ENCODE measurements around the gene HS3ST6.
"Not testable (repeated sequence)": the region's sequence is repeated elsewhere in the genome, so short reads cannot be mapped to it uniquely, and the experiment has no call there.

The HS3ST6 gene

DNA sequence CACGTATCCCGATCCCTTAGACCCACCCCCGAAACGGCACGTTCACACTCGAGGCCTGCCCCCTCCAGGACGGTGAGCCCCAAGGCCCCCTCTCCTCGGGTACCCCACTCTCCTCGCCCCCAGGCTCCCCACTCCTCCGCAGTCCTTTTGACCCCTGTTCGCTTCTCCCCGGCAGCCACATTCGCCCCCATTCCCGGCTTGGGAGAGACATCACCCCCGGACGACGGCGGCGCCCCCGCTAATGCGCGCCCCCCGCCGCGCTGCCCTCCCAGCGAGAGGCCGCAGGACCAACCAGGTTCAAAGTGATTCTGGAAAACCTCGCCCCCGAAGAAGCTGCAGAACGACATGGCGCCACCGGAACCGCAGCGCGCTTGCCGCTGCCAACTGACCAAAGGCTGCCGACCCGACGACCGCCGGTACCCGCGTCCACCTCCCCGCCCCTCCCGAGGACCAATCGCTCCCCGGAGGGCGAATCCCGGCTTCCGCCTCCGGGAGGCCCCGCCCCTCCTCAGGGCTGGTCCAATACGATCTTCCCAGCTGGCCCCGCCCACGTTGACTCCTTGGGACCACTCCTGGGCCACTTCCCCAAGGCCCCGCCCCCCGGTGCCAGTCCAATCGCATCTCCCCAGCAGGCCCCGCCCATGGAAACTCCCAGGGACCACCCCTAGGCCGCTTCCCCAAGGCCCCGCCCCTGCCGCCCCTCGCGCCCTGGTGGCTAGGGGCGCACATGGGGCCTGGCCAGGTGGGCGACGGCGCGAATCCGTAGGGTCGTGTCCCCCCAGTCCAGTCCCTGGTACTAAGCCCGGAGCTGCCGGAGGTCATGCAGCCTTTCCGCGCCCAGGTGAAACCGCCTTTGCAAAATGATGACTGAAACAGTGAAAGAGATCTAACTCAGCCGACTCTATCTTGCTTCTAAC lies 24.9 kb upstream of the HS3ST6 start, which contains the start of gene MSRB1:
Gene MSRB1, minus strand, starts transcription at position 390 of the 917 bp plus-strand sequence. Its CDS starts 43 bp downstream, at position 347.
- H3K4me1 Mint-ChIP-seq = peaks cover 11% of the 10 kb centered on the region
- H3K9me3 Mint-ChIP-seq = no peaks in the 10 kb centered on the region
- H3K27me3 Mint-ChIP-seq = no peaks in the 10 kb centered on the region
- DNase-seq (ENCODE audit: low spot score in 2 of 2) (peak; percentile 96 to 97), ATAC-seq (replicated peaks; ENCODE audit: extremely low read depth, poor library complexity, severe bottlenecking) (peak; percentile 99)
- H3K27ac Mint-ChIP-seq (ENCODE audit: low read depth) = peak within 1 kb of the TSS; percentile 59
- H3K36me3 Mint-ChIP-seq (ENCODE audit: insufficient read depth) = peaks cover 6% of the 10 kb centered on the region
- H3K4me3 Mint-ChIP-seq = peak within 1 kb of the TSS; percentile 91

DNA sequence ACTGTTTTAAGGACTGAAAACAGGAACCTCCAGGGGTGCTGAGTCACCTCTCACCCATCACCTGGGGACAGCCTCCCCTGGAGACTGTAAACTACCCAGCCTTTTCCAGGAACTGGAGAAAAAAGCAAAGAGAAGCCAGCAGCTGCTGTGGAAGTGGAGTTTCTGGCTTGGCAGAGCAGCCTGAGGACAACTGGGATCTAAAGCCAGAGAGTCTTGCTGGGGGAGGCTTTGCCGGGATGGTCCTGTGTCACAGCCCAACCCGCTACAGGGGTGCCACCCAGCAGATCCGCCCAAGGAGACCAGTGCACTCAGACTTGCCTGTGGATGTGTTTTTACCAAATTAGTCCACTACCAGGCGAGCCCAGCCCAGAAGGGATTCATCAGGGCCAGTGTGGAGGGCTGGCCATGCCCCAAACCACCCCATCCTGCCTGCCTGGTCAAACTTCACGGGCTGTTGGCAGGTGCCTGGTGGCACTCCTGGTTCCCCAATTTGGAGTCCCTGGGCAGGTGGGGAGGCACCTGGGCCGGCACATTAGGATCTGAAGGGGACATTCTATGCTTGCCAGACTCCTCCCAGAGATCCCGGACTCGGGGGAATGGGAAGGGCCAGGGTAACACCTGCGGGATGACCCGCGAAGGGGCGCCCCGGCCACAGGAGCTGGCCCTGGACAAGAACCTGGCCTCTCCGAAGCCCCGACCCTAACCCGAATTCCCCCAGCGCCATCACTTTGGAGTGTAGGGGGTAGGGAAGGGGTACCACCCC lies 24.0 kb upstream of the HS3ST6 start:
- Mint-ChIP-seq H3K27ac (ENCODE audit: low read depth) (no peak overlapping the region), H3K4me1 (peaks cover 11% of the 10 kb centered on the region), H3K36me3 (ENCODE audit: insufficient read depth) (peaks cover 8% of the 10 kb centered on the region), H3K27me3 (no peaks in the 10 kb centered on the region), H3K4me3 (peak overlapping the region; percentile 91), H3K9me3 (no peaks in the 10 kb centered on the region)
- no peak for ATAC-seq (replicated peaks; ENCODE audit: extremely low read depth, poor library complexity, severe bottlenecking)
- DNase-seq (ENCODE audit: low spot score in 2 of 2) = no peak

DNA sequence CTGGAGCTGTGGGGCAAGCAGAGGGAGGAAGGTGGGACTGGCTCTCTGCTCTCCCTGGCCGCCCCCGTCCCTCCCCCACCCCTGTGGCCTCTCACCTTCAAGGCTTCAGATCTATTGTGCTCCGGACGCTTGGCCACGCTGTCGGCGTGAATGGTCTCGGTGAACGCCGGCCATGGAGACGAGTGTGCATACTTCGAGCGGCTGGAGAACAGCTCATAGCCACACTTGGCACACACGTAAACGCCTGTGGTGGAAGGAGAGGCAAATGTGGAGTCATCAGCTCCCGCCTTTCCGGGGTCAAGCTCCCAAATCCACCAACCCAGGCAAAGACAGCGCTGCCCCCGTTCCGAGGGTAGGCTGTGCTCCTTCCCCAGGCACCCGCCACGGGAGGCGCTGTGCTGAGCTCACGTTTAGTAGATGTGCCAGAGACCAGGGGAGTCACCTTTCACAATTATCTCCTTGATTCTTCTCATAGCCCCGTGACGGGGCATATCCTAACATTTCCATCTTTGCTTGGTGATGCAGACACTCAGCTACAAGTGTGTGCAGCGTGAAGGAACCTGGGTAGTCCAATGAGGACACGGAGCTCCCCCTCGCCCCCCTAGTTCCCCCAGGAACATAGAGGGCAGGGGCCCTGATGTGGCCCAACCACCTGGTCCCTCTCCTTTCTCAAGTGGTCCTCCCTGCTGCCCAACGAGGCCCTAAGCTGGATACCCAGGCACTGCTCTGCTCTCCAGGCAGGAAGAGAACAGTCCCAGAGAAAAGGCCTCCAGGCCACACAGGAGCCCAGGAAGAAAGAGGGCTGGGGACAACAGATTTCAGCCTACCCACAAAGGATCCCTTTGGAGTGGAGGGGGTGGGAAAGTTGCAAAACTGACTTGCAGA lies 23.2 kb upstream of the HS3ST6 start:
- H3K4me3 Mint-ChIP-seq = peak overlapping the region; percentile 91
- DNase-seq (ENCODE audit: low spot score in 2 of 2) (no peak), ATAC-seq (replicated peaks; ENCODE audit: extremely low read depth, poor library complexity, severe bottlenecking) (no peak)
- H3K36me3 Mint-ChIP-seq (ENCODE audit: insufficient read depth) = peaks cover 8% of the 10 kb centered on the region
- no peaks in the 10 kb centered on the region for H3K9me3 Mint-ChIP-seq
- H3K27ac Mint-ChIP-seq (ENCODE audit: low read depth) = no peak overlapping the region
- H3K4me1 Mint-ChIP-seq = peaks cover 11% of the 10 kb centered on the region
- no peaks in the 10 kb centered on the region for H3K27me3 Mint-ChIP-seq

DNA sequence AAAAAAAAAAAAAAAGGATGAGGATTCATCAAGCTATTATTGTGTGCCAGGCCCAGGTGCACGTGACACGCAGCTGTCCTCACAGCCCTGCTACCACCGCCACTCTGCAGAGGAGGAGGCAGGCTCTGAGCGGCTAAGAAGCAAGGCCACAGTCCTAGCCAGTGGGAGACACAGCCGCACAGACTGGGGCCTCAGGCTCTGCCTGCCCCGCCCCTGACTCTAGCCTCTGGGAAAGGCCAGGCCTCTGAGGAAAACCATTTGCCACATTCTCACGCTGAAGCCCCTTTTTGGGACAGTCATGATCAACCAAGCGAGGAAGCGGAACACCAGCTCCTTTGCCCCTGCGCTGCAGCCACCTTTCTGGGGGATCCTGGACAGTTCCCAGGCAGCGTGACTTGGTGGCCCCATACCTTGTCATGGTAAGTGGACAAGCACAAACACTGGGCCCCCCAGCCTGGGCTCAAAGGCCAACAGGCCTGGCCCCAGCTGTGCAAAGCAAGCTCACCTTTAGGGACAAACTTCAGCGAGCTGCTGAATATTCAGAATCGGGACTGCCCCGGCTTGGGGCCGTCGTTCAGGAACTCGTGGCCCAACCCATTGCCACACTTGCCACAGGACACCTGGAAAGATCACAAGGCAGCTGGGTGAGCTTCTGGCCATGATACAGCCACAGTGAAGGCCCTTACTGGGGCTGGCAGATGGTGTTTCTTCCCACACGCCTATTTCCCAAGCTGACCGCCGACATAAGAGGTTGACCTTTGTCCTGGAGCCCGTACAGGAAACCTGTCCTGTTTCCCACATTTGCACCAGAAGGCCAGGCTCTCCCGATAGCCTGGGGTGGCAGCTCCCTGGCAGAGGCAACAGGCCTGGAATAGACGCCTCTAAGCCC lies 22.3 kb upstream of the HS3ST6 start:
- Mint-ChIP-seq H3K9me3 (no peaks in the 10 kb centered on the region), H3K27ac (ENCODE audit: low read depth) (no peak overlapping the region), H3K4me3 (no peak overlapping the region)

DNA sequence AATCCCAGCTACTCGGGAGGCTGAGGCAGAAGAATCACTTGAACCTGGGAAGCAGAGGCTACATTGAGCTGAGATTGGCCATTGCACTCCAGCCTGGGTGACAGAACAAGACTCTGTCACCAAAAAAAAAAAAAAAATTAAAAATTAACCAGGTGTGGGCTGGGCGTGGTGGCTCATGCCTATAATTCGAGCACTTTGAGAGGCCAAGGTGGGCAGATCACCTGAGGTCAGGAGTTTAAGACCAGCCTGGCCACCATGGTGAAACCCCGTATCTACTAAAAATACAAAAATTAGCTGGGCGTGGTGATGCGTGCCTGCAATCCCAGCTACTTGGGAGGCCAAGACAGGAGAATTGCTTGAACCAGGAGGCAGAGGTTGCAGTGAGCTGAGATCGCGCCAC lies 21.6 kb upstream of the HS3ST6 start:
- not testable (repeated sequence) for ATAC-seq (replicated peaks; ENCODE audit: extremely low read depth, poor library complexity, severe bottlenecking); DNase-seq (ENCODE audit: low spot score in 2 of 2); H3K27ac Mint-ChIP-seq (ENCODE audit: low read depth); H3K36me3 Mint-ChIP-seq (ENCODE audit: insufficient read depth); H3K9me3 Mint-ChIP-seq; H3K4me3 Mint-ChIP-seq; H3K27me3 Mint-ChIP-seq
- H3K4me1 Mint-ChIP-seq = peaks cover 11% of the 10 kb centered on the region

More for the DNA sequence above, 22.3 kb upstream of the HS3ST6 start:
- peaks cover 11% of the 10 kb centered on the region for H3K4me1 Mint-ChIP-seq
- DNase-seq (ENCODE audit: low spot score in 2 of 2) = no peak
- no peak for ATAC-seq (replicated peaks; ENCODE audit: extremely low read depth, poor library complexity, severe bottlenecking)
- no peaks in the 10 kb centered on the region for H3K27me3 Mint-ChIP-seq
- H3K36me3 Mint-ChIP-seq (ENCODE audit: insufficient read depth) = peaks cover 8% of the 10 kb centered on the region

DNA sequence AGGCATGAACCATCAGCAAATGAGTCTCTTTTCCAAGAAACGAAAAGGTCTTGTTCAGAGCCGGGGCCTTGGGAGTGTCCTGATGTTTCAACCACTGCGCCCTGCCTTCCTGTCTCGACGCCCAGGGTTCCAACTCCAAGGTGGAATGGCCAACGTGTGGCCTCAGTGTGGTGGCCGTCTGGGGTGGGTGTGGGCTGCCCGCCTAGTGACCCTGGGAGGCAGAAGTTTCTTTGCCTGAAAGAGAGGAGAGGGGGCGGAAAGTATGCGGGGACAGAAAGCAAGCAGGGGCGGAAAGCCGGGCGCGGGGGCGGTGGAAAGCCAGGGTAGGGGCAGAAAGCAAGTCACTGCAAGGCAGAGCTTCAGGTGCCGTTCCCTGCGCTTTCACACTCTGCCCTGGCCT lies 20.7 kb upstream of the HS3ST6 start:
- Mint-ChIP-seq H3K4me1 (peaks cover 11% of the 10 kb centered on the region), H3K4me3 (no peak overlapping the region), H3K36me3 (ENCODE audit: insufficient read depth) (peaks cover 8% of the 10 kb centered on the region), H3K27ac (ENCODE audit: low read depth) (no peak overlapping the region), H3K9me3 (no peaks in the 10 kb centered on the region), H3K27me3 (no peaks in the 10 kb centered on the region)
- no peak for DNase-seq (ENCODE audit: low spot score in 2 of 2)
- ATAC-seq (replicated peaks; ENCODE audit: extremely low read depth, poor library complexity, severe bottlenecking) = no peak

DNA sequence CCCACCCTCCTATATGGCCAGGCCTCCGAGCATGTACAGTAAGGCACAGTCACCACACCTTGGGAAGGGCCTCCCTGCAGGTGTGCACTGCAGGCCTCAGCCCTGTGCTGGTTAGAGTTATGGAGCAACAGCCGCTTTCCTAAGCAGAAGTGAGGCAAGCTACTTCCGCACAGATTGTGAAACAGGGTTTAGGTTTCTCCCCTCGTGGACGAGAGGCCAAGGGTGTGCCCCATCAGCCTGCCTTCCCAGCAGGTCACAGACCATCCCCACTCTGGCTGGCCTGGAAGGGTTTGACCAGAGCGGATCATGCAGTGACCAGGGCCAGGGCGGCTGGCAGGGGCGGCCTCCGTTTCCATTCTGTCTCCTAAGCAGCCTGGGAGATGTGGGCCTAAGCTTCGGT lies 20.1 kb upstream of the HS3ST6 start:
- H3K4me3 Mint-ChIP-seq = no peak overlapping the region
- H3K36me3 Mint-ChIP-seq (ENCODE audit: insufficient read depth) = peaks cover 8% of the 10 kb centered on the region
- no peak overlapping the region for H3K27ac Mint-ChIP-seq (ENCODE audit: low read depth)
- H3K27me3 Mint-ChIP-seq = no peaks in the 10 kb centered on the region
- no peaks in the 10 kb centered on the region for H3K9me3 Mint-ChIP-seq
- peaks cover 11% of the 10 kb centered on the region for H3K4me1 Mint-ChIP-seq
- DNase-seq (ENCODE audit: low spot score in 2 of 2) (no peak), ATAC-seq (replicated peaks; ENCODE audit: extremely low read depth, poor library complexity, severe bottlenecking) (no peak)

DNA sequence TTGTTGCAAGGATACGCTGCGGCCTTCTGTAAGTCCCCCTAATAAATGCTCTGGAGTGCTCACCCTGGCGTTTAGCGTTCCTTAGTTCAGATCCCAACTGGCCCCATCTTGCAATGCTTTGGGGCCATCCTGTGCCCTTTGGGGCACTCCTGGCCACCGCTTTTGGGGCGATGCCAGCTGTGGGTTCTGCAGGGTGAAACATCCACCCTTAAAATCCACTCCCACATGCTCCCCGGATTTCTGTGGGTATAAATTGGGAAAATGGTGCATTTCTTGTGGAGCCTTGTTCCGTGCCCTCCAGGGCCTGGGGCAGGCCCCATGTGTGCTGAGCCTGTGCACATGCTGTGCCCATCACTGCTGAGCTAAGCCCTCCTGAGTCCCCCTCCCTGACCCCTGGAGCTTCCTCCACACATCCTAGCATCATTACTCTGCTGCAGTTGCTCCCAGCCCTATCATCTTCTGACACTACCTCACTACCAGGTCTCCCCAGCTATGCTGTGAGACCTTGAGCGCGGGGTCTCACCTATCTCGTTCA lies 18.8 kb upstream of the HS3ST6 start:
- Mint-ChIP-seq H3K27ac (ENCODE audit: low read depth) (no peak overlapping the region), H3K4me3 (no peak overlapping the region), H3K4me1 (peaks cover 7% of the 10 kb centered on the region), H3K27me3 (no peaks in the 10 kb centered on the region), H3K36me3 (ENCODE audit: insufficient read depth) (peaks cover 8% of the 10 kb centered on the region), H3K9me3 (no peaks in the 10 kb centered on the region)
- DNase-seq (ENCODE audit: low spot score in 2 of 2) (no peak), ATAC-seq (replicated peaks; ENCODE audit: extremely low read depth, poor library complexity, severe bottlenecking) (no peak)

DNA sequence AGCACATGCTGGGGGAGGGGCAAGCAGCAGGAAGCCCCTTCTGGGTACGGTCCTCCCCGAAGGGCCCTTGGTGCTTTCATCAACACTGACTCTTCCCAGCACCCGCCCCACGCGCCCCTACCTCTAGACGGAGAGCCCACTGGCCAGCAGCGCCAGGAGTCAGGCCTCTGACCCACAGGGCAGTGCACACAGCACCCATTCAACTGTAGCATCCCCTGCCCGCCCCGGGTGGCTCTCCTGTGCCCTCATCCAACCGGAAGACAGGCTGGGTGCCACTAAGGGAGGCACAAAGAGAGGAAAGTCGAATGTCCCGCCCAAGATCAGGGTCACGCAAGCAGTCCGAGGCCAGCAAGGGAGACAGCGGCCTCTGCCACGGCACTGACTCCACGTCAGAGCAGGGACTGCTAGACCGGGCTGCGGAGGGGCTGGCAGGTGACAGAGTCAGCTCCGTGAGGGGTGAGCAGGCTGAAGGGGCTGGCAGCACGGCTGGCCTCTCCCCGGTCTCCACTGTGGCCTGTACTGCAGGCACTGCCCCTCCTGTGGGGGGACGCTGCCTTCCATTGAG lies 15.0 kb upstream of the HS3ST6 start:
- Mint-ChIP-seq H3K27ac (ENCODE audit: low read depth) (no peak overlapping the region), H3K4me3 (no peak overlapping the region), H3K9me3 (no peaks in the 10 kb centered on the region), H3K4me1 (no peaks in the 10 kb centered on the region), H3K27me3 (no peaks in the 10 kb centered on the region), H3K36me3 (ENCODE audit: insufficient read depth) (peaks cover 8% of the 10 kb centered on the region)
- ATAC-seq (replicated peaks; ENCODE audit: extremely low read depth, poor library complexity, severe bottlenecking) (no peak), DNase-seq (ENCODE audit: low spot score in 2 of 2) (no peak)

DNA sequence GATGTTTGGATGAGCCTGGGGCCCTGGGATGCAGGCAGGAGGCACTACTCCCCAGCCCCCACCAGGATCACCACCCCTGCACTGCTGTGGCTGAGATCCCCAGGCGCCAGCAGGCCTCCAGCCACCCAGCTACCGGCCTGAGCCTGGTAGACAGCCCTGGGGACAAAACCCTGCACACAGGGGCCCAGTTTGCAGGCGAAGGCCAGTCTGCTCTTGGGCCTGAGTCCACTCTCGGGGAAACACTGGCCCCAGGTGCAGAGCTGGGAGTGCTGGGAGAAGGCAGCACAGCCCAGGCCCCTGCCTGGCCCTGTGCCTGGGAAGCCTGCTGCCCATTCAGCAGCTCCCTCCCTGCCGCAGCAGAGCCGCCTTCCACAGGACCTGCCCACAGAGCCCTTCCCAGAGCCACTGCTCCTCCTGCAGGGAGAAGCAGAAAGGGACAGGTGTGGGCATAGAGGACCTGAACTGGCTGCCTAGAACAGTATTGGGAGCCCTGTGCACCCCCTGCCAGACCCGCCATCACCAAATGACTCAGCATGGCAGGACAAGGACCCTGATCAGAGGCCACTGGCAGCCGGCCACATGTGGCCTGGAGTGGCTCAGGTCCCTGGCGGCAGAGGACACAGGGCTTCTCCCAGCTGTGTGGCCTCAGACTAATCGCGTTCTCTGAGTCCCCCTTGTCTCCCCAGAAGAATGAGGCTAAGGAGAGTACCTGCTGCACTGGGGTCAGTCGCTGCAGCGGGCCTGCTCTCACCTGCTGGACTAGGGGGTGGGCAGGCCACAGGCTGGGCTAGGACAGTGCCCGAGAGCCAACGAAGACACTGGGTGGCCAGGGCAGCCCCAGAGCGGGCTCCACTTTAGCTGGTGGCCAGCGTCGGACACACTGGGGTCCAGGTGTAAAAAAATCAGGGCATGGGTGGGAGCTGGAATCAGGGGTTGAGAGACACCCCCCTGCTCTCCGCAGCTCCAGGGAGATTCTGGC lies 14.1 kb upstream of the HS3ST6 start:
- Mint-ChIP-seq H3K27me3 (no peaks in the 10 kb centered on the region), H3K27ac (ENCODE audit: low read depth) (no peak overlapping the region), H3K36me3 (ENCODE audit: insufficient read depth) (peaks cover 8% of the 10 kb centered on the region), H3K4me1 (no peaks in the 10 kb centered on the region), H3K4me3 (no peak overlapping the region), H3K9me3 (no peaks in the 10 kb centered on the region)
- ATAC-seq (replicated peaks; ENCODE audit: extremely low read depth, poor library complexity, severe bottlenecking) = no peak
- DNase-seq (ENCODE audit: low spot score in 2 of 2) = no peak

Data from central memory CD8-positive, alpha-beta T cell (primary cell).